Hypothalamus (tissue), 51 donors: Measurements from ENCODE around the gene FARP1.

Source experiments
- DNase-seq, 51 donors: peaks; one replicate each; lab custom pipeline; 2025; lab: John Stamatoyannopoulos, UW

The FARP1 gene

DNA sequence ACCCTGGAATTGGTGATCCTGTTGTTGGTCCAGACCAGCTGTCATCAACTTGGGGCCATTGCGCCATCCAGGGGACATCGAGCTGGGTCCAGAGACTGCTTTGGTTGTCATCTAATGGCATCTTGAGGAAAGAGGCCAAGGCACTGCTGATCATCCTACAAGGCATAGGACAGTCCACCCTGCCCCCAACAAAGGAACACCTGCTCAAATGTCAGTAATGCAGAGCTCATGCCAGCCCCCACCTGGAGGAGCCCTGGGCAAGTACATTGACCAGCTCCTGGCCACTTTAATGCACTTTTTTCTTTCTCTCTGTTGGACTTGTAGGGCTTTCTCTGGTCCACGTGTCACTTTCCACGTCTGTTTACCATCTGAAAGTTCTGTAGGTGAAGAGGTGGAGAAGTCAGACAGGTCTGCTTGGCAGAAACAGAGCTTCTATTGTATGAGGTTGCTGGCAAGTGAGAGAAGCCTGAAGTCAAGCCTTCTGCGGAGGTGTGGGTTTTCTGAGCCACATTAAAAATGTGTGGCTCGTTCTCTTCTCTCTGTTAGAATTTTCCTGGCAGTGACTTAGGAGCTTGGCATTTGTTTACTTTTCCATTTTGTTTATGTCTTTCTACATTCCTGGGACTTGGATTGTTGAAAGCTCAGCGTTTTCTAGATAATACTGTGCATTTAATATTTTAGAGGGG lies 158.2 kb downstream of the FARP1 start:
- peak in 1 of 51 donors; percentile 18 for DNase-seq

DNA sequence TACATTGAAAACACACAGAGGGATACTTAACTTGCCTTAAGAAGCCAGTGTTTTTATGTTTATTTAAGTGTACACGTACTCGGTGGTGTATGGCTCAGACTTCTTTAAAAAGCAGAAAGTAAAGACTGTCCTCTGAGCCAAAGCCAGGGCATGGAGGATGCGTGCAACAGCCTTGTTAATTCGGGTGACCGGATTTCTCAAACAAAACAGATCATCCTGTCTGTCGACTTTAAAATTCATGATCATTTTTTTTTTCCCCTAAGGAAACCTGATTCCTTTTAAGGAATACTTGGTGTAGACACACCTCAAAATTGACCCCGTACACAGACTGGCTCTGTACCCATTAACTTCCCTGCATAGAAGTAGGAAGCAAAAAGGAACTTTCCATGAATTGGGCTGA lies 158.8 kb downstream of the FARP1 start:
- DNase-seq: no peak

DNA sequence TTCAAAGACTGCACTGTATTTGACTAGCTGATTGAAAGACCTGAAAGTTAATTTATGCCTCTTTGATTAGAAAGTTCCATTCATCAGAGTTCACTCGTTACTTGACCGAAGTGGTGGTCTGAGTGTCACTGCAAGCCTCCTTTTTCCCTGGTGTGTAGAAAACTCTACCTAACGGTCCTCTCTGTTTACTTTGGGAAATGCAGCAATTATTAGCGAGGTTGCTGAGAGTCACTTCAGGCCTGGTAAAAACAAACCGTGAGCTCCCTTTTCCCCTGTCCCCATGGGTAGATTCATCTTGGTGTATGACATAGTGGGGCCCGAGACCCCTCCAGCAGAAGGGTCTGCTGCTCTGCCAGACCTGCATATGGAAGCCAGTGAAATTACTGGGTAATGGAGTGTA lies 161.0 kb downstream of the FARP1 start:
- DNase-seq: no peak

DNA sequence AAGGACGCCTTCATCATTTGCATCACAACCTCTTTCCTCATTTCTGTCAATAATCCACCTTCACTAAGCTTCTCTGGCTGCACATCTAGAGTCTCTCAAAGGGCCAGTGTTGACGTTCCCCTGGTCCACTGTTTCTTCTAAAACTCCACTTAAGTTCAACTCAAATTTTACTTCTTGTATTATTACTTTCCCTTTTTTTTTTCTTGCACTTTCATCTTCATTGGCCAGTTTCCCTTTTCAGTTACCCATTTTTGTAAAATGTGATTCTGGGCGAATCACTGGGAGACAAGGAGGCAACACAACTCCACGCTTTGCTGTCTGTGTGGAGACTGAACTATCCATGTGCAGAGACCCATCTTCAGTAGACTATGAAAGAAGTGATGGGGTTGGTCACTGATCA lies 162.8 kb downstream of the FARP1 start:
- no peak for DNase-seq

DNA sequence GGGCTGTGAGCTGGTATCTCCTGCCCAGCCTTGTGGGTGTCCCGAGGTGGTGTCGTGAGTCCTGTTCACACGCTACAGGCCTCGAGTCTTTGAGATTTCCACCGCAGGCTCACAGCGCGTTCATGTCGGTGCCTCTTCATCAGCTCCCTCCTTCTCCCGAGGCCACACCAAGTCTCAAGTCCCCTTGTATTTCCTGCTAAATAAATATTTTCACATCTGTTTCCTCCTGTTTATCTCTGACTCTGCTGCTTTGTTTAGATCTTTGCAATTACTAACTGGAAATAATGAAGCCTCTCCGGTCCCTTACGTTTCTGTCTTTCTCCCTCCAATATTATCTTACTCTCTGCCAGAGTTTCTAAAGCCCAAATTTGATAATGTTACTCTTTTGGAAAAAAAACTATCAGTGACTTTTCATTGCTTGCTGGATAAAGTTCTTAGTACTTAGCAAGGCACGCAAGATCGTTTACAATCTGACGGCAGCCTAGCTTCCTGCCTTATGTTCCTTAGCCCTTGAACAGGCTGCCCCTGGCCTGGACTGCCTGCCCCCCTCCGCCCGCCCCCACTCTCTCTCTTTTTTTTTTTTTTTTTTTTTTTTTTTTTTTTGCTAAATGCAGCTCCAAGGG lies 164.7 kb downstream of the FARP1 start:
- DNase-seq: no peak

DNA sequence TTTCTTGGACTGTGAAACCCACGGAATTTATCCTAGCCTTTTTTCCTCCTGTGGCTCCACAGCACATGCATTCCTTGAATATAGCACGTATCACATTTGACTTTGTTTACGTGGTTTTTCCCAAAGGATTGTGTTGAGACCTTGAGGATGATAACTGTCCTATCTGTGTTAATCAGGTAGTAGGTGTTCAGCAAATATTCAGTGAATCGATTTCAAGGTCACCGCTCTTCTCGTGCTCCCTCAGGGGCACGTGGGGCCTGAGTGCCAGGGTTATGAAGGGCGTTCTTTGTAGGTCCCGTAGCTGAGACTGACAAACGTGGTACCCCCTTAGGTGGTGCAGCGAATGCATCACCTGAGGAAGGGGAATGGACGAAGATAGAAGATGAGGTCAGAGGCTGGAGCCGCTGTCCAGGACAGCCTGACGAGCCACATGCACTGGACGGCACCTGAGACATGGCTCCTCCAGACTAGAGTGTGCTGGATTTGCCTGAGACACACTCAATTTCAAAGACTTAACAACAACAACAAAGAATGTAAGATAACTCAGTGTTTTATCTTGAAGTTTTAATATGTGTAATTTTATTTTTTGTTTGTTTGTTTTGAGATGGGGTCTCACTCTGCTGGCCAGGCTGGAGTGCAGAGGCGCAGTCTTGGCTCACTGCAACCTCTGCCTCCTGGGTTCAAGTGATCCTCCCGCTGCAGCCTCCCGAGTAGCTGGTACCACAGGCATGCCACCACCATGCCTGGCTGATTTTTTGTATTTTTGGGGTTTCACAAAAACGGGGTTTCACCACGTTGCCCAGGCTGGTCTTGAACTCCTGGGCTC lies 165.4 kb downstream of the FARP1 start:
- no peak for DNase-seq

DNA sequence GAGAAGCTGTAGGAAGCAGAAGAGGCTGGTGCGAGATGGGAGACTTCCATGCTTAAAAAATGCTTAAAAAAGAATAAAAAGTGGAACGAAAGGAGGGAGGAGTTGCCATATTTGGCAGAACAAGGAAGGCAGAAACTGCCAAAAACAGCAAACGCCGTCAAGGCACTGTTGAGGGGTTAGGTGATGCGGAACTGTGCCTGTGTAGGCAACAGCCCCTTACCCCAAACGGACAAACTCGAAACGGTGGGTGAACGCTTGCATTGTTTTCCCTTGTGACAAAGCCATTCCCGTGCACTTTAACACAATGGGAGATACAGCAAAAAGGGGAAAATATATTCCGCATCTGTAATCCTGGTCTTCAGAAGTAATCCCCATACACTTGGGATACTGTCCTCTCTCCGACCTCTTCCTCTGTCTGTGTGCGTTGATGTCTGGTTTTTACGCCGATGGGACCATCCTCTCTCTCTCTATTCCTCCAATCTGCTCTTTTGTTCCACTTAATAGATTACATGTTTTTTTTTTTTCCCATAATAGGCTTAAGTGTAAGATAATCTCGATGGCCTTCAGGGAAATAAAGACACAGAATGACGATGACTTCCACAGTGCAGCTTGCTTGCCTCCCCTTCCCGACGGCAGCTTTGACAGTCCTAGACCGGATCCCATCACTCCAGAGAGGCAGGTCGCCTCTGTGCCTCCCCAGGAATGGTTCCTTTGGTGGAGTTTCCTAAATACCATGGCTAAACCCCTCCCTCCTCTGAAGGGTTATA lies 166.9 kb downstream of the FARP1 start:
- no peak for DNase-seq

DNA sequence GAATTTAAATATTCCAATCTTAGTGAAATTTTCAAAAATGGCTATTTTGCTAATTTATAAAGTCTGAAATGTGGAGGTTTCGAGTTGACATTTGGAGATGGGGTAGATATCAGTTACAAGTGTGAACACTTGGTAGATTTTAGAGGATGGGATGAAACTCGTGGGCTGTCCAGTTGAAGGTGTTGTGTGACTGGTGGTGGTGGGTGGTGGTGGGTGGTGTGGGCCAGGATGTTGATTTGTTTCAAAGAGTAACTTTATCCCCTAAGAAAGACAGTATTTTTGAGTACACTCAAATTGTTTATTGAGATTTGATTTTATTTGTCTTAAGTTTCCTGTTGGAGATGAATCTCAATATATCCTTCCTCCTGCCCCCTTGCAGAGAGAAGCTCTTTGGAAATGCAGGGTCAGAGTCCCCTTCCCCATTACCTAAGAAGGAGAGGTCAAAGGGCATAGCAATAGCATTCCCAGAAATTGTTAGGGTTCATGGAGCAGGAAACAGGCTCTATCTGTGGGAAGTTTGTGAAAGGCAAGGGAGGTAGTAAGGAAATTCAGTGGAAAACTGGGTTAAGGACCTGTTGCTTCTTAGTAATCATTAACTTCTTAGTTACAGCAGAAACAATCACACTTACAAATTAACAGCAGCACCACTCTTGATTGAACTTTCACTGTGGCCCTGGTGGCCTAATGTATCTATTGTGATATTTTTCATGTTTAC lies 167.7 kb downstream of the FARP1 start:
- DNase-seq: no peak

DNA sequence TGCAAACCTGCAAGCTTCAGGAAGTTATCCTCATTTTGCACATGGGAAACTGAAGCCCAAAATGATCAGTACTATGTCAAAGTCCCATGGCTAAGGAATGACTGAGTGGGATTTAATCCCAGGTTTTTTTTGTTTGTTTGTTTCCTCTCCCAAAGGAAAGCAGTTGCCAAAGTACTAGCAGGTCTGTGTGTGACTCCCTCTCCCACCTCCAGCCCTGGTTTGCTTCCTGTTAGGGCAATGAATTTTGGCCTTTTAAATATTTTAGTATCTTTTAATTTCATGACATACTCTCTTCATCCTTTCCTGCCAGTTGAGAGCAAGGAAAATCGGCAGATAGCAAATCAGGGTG lies 168.3 kb downstream of the FARP1 start:
- DNase-seq: no peak

DNA sequence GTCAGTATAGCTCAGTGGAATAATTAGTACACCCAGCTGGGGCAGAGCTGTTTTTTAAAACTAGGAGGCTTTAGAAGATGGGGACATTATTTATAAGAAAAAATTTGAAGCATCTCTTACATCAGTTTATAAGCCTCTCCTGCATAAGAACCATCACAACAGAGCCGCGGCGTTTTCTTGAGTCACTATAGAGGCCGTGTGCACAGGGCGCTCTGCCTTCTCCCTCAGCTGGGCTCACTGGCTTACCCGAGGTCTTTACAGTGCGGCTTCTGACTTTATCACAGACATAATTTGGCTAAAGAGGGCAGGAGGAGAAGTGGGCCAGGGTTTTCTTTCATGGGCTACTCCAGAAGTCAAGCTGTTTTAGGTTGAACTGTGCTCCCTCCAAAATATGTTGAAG lies 169.7 kb downstream of the FARP1 start:
- no peak for DNase-seq

DNA sequence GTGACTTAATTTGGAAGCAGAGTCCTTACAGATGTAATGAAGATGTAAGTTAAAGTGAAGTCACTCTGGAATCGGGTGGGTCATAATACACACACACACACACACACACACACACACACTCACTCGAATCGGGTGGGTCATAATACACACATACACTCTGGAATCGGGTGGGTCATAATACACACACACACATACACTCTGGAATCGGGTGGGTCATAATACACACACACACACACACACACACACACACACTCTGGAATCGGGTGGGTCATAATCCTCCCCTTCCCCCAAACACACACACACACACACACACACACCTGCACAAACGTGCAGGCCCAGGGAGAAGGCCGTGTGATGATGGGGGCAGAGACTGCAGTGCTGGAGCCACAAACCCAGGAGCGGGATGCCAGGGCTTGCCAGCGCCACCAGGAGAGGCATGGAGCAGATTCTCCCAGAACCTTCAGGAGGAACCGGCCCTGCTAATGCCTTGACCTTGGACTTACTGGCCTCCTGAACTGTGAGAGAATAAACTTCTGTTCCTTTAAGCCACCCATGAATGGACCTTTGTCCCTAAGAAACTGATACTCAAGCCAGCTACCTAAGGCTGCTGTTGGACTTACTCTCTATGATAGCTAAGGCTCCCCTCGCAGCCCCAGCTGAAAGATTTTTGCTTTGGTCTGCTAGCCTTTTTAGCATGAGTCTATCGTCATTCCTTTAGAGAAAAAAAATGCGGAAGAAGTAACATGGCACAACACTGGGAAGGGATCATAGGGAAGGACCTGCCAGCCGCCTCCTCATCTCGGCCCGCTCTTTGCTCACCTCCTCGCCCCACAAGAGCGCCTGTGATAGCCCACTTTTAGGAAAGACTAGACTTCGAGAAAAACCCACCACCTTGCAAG lies 170.4 kb downstream of the FARP1 start:
- no peak for DNase-seq

DNA sequence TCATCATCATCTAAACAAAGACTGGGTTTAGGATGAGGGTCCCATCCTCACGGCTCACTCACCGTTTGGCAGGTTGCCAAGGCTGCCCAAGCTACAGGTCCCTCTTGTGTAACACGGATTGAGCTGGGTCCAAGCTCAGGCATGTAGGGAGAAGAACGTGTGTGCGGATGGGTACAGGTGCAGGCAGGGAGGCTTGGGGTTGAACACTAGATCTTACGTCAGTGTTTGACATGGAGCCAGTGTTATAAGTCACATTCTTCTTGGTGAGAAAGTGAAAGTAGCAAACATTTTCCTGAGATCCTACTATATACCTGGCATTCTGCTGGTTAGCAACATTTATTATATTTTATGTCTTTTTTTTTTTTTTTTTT lies 171.0 kb downstream of the FARP1 start:
- DNase-seq: no peak

DNA sequence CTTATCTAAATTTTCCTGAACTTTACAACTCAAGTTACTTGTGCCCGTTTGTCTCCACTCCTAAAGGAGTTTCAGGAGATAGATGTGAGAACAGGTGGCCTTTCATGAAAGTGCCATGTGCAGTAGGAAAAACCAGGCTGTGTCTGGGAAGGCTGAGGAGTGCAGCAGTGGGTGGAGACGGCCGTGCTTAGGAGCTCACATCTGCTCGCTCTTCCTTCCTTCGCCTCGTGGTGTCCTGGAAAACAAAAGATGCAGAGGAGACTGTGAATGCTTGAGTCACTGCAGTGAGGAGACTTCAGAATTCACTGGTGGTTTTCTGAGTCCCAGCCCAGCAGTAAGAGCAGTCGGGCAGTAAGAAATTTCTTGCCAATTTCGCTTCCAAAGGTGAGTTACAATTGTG lies 172.6 kb downstream of the FARP1 start:
- DNase-seq: peak in 1 of 51 donors; percentile 36

DNA sequence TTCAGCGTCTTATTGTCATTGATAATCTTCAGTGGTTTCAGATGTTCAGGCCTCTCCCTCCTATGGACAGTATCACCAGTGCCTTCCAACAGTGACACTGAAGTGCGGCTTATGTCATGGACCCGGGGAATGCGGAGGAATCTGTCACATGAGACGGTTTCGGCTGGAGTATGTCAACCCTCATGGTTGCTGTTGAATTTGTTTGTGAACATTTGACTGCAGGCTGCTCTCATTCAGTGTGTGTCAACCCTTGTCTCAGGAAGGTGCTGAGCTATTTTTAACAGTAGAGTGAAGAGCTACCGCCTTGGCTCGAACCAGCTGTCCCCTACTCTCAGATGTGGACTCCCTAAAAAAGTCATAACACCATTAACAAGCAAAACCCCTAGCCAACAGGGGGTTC lies 173.0 kb downstream of the FARP1 start:
- no peak for DNase-seq

DNA sequence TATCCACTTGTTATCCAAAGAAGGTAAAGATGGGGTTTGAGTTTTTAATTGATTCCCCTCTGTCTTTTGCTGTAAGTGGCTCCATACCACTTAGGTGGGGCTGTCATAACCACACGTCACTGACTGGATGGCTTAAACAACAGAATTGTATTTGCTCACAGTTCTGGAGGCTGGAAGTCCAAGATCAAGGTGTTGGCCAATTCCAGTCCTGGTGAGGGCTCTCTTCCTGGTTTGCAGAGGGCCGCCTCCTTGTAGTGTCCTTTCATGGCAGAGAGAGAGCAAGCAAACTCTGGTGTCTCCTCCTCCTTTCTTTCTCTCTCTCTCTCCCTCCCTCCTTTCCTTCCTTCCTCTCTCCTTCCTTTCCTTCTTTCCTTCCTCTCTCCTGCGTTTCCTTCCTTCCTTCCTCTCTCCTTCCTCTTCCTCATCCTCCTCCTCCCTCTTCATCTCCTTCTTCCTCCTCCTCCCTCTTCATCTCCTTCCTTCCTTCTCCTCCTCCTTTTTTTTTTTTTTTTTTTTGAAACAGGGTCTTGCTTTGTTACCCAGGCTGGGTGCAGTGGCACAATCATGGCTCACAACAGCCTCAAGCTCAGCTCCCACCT lies 174.8 kb downstream of the FARP1 start:
- no peak for DNase-seq

DNA sequence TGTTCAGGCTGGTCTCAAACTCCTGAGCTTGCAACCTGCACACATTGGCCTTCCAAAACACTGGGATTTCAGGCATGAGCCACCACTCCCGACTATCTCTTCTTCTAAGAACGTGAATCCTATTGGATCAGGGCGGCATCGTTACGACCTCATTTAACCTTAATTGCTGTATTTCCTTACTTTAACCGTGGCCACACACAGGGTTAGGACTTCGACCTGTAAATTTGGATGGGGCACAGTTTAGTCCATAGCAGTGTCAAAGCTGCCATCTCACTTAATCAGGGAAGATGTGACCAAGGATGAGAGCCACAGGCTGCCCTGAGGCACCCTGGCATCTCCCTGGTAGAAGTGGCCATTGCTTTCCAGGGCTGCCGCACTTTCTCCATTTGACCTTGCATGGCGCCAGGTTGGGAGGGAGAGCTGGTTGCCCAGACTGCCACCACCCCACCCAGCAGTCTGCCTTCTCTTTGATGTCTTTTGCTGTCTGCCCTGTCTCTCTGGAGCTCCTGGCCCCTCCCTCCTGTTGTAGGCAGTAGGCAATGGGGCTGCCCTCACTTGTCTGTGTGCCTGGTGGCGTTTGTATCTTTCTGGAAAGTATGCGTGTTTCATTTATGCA lies 175.5 kb downstream of the FARP1 start:
- DNase-seq: no peak

DNA sequence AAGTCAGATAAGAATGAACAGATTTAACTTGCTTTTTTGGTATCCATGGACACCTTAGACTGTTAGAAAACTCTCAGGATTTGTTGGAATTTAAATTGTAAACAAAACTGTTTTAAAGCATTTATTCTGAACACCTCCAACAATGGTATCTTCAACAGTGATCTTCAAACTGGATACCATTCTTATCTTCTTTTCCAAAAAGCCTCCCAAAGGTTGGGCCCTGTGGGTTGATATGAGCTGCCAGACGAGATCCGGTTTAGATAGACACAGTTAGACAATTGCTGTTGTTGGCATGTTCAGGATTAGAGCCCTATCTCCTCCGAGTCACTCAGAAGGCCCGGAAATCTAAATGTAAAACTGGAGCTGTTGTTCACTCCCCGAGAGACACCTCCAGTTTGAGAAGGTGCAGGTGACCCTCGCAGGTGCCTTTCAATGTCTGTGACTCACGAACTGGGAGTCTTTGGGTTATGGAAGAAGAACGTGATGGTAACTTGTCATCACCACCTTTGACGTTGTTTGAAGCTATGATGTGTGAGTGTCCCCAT lies 177.7 kb downstream of the FARP1 start:
- no peak for DNase-seq

DNA sequence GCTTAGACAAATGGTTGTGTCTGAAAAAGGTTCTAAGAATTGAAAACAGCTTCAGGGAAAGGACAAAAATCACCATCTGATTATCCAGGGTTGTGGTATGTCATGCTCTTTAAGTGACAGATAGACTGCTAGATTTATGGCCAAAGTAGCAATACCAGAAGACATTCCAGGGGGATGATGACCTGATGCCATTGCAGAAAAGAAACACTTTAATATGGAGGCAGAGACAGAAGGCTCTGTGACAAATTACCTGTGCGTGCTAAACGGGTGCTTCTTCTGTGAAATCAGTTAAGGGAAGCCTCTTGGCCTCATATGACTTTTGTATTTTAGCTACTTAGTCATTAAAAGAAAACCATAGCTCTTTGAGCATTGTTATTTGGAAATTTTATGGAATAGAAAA lies 178.5 kb downstream of the FARP1 start:
- no peak for DNase-seq
